GM12872 (cell line): ENCODE results near the gene GARRE1.

ENCODE experiments used
- TF ChIP-seq, protein P1 (sequence below): IDR thresholded peaks from 3 replicates; pipeline ENCODE4 v1.5.1; 2011; ENCODE audit warnings: low read depth, mild to moderate bottlenecking, low read length, moderate library complexity; ENCODE audit not compliant: insufficient read depth

Gene GARRE1

DNA sequence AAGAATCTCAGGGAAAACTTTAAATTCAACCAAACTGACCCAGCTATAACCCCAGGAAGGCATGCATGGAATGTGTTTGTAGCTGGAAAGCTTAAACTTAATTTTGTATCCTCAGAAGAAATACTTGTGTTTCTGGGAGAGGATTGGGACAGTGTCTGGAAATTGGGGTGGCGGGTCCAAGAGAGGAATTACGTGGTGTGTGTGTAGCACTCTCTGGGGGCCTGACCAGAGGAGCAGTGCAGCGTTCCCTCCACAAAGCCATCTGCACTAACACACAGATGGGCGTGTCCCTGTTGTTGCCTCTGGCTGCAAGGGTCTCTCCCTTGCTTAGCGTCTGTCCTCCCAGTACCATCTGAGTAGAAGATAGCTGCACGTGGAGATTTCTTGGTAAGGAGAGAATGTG is 6.4 kb downstream of the GARRE1 start:
- TF ChIP-seq, protein P1, sequence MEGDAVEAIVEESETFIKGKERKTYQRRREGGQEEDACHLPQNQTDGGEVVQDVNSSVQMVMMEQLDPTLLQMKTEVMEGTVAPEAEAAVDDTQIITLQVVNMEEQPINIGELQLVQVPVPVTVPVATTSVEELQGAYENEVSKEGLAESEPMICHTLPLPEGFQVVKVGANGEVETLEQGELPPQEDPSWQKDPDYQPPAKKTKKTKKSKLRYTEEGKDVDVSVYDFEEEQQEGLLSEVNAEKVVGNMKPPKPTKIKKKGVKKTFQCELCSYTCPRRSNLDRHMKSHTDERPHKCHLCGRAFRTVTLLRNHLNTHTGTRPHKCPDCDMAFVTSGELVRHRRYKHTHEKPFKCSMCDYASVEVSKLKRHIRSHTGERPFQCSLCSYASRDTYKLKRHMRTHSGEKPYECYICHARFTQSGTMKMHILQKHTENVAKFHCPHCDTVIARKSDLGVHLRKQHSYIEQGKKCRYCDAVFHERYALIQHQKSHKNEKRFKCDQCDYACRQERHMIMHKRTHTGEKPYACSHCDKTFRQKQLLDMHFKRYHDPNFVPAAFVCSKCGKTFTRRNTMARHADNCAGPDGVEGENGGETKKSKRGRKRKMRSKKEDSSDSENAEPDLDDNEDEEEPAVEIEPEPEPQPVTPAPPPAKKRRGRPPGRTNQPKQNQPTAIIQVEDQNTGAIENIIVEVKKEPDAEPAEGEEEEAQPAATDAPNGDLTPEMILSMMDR = no peak

DNA sequence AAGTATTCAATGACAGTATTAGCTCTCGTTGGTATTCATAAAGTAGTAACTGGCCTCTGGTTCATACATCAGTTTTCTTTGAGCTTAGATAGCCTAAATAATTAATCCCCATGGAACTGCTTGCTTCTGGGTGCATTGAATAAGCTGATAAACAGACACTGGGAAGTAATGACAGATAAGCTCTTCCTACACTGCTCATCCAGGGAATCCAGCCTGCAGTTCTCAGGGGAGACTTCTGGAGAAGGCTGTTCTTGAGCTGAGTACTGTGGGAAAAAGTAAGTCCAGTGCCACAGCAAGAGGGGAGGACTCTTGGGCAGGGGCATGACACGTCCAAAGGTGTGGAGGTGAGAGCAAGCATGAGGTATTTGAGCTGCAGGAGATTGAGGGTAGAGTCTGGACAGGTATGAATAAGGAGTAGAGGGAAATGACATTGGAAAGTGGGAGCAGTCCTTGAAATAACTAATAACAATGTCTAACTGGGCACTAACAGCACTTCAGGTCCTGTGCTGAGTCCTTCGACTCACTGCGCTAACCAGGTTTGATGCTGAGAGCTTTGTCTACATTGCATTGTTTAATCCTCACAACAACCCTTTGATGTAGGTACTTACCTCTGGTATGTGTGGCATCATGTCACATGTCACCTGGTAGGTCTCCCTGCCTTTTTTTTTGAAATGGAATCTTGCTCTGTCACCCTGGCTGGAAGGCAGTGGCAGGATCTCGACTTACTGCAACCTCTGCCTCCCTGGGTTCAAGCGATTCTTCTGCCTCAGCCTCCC is 7.2 kb downstream of the GARRE1 start:
- TF ChIP-seq, protein P1 = no peak

DNA sequence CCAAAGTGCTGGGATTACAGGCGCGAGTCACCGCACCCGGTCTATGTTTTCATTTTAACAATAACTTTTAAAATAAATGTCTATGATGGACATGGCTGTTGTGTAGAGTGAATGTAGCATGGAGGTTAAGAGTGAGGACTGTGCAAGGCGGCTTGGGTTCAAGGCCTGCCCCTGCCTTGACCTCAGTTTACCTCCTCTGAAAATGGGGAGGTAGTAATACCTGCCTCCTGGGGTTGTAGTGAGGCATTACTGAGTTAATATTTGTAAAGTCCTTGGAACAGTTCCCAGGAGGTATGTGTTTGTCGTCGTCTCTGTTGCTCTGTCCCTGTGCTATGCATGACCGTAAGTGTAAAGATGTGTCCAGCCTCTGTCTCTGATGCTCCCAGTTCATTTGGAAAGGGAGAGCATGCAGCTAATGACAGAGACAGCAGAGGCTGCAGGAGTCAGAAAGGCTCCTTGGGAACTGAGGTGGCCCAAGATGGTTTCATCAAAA is 9.4 kb downstream of the GARRE1 start:
- TF ChIP-seq, protein P1 = no peak

DNA sequence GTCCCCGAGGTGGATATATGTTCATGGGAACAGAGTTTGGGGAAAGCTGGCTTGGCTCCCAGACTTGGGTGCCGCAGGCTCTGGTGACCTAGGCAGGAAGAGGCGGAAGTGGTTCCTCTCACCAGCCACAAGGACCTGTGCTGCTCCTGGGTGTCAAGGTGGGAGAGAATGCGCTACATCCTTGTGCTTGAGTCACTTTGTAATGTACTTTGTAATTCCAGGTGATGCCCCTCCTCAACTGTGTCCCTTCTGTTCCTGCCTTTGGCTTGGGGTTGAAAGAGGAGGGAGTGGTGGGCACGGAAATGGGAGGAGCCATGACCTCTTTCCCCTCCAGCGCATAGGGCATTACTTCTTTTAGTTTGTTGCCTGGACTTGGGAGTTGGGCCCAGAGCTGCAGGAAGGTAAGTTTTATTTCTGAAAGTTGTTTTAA is 10.9 kb downstream of the GARRE1 start:
- TF ChIP-seq, protein P1 = no peak

DNA sequence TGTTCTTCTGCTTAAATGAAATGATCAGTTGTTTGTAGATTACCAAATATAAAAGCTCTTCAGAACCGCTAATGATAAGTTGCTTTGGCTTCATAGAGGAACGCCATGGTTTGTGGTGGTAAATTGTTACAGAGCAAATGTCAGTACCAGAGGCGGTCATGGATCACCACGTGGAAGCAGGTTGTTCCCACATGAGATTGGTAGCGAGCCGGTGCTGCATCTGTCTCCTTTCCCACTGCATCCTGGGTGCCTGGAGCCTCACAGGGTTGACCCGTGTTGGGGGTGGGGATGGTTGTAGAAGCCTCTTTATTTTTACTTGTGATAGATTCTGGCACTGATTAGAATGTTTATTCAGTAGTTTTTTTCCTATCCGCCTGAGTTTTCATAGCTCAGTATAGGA is 14.7 kb downstream of the GARRE1 start:
- TF ChIP-seq, protein P1 = no peak

DNA sequence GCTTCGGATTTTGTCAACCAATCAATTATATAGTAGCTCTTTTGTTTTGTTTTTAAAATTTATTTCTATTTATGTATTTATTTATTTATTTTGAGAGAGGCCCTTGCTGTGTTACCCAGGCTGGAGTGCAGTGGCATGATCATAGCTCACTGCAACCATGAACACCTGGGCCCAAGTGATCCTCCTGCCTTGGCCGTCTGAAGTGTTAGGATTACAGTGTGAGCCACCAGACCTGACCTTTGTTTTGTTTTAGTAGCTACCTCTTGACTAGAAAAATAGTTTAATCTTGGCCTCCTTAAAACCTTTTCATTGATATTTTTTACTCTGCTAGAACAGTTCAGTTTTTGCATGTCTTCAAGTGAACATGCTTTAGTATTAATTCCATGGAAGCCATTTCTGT is 15.1 kb downstream of the GARRE1 start:
- TF ChIP-seq, protein P1 = no peak

DNA sequence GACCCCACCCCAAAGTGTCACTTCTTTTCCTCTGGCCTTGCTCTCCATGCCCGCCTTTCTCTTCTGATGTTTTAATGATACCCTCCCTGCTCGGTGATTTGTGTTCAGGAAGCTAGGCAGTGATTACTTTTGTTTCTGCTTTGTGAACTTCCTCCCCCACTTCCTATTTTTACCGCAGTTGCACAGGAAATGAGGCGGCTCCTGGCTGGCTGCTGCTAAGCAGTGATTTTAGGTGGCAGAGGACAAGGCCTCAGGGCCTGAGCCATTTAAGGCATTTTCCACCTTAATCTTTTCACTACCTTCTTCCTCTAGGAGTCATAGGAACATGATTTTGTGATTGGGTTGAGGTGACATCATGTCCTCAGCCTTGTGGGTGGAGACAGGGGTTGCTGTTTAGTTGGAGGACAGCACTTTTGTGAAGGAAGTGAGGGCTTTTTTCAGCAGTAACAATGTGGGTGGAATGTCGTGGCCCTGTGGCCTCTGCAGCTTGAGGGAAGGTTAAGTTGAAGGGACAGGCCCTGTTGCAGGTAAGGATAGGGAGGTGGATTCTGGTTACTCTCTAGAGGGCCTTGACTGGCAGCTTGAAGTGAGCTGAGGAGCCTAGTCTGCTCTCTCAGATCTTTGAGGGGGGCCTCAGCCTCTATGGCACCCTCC is 15.7 kb downstream of the GARRE1 start:
- TF ChIP-seq, protein P1 = no peak
